ENCODE measurements around the gene ABTB2.

DNA sequence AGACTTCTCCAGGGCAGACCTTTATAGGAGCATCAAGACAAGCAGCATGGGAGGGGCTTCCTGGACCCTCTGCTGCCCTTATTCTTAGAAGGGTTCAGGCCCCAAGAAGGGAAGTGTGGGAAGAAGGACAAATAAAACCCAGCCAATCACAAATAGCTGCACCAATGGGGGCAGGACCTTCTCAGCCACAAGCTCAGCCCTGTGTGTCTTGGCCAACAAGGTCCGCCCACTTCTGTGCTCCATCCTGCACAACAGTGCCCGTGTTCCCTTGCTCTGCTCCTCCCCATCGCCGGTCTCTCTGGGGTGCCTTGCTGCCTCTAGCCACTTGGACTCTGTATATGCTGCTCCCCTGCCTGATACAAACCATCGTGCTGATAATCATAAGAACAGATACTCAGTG lies 166.2 kb downstream of the ABTB2 start:
- TF ChIP-seq POLR2A (IDR thresholded peaks at IDR 0.05), result no peak
- TF ChIP-seq CTCF (IDR thresholded peaks at IDR 0.05), result no peak

Measured in right lobe of liver (tissue), 4 donors.